ENCODE results near the gene TMEM63C.

The TMEM63C gene

DNA sequence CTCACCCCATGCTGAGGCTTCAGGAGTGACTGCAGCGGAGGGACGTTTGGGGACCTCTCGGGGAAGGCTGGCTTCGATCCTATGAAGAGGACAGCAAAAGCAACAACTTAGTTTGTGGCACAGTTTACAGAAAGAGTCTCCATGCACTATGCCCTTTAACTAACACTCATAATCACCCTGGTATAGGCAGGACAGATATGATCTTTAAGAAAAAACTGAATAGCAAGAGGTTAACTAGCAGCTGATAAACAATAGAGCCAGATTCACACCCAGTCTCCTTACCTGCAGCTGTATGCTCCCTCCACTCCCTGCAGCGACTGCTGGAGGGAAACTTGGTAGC is 27.4 kb downstream of the TMEM63C start:
- no peak overlapping the region for H3K9ac ChIP-seq
- H3K4me1 ChIP-seq (ENCODE audit: low read depth, poor library complexity, severe bottlenecking): no peaks in the 10 kb centered on the region
- no peak overlapping the region for H3K4me2 ChIP-seq
- TF ChIP-seq, protein P1, sequence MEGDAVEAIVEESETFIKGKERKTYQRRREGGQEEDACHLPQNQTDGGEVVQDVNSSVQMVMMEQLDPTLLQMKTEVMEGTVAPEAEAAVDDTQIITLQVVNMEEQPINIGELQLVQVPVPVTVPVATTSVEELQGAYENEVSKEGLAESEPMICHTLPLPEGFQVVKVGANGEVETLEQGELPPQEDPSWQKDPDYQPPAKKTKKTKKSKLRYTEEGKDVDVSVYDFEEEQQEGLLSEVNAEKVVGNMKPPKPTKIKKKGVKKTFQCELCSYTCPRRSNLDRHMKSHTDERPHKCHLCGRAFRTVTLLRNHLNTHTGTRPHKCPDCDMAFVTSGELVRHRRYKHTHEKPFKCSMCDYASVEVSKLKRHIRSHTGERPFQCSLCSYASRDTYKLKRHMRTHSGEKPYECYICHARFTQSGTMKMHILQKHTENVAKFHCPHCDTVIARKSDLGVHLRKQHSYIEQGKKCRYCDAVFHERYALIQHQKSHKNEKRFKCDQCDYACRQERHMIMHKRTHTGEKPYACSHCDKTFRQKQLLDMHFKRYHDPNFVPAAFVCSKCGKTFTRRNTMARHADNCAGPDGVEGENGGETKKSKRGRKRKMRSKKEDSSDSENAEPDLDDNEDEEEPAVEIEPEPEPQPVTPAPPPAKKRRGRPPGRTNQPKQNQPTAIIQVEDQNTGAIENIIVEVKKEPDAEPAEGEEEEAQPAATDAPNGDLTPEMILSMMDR (conservative IDR thresholded peaks at IDR 0.05; ENCODE audit: low read depth, low read length): no peak
- no peak overlapping the region for H3K4me3 ChIP-seq (IDR thresholded peaks at IDR 0.05; ENCODE audit: insufficient read depth, low read depth, low read length)
- no peaks in the 10 kb centered on the region for H3K36me3 ChIP-seq (ENCODE audit: insufficient read depth)
- H3K79me2 ChIP-seq (ENCODE audit: insufficient read depth, low read depth): no peaks in the 10 kb centered on the region
- H3K27me3 ChIP-seq (ENCODE audit: insufficient read depth, low read depth): no peaks in the 10 kb centered on the region
- no peaks in the 10 kb centered on the region for H4K20me1 ChIP-seq (ENCODE audit: insufficient read depth)
- no peak overlapping the region for H2AFZ ChIP-seq (ENCODE audit: low read depth)
- H3K27ac ChIP-seq: no peak overlapping the region

DNA sequence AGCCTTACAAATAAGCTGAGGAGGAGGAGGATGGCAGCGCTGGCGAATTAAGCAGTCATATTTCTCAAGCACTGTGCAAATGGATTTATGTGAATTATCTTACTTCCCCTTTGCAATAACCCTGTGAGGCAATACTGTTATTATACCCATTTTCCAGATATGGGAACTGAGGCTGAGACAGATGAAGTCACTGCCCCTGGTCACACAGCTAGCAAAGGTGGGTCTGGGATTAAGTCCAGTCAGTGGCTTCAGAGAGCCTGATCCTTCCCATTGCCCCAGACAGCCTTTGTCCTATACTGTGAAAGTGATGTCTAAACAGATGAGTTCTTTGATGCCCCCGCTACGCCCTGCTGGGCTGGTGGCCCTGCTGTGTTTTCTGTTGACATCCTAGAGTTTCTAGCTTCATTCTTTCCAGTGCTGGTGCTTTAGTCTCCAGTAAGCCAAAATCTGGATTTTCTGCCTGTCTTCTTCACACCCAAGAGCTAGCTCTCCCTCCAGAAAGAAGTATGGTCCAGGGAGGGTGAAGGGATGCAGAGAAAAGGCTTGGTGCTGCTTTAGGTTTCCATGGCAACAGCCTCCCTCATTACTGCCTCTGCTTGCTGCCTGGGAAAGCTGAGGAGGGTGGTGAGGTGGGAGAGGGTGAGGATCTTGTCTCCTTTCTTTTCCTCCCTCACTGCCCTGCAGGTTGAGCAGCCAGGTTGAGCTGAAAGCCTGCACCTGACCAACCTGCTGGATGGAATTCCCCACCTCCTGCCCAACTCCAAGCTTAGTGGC is 30.7 kb downstream of the TMEM63C start:
- H3K4me3 ChIP-seq (IDR thresholded peaks at IDR 0.05; ENCODE audit: insufficient read depth, low read depth, low read length): no peak overlapping the region
- no peaks in the 10 kb centered on the region for H4K20me1 ChIP-seq (ENCODE audit: insufficient read depth)
- H2AFZ ChIP-seq (ENCODE audit: low read depth): no peak overlapping the region
- no peak overlapping the region for H3K4me2 ChIP-seq
- H3K27ac ChIP-seq: no peak overlapping the region
- no peaks in the 10 kb centered on the region for H3K36me3 ChIP-seq (ENCODE audit: insufficient read depth)
- no peaks in the 10 kb centered on the region for H3K79me2 ChIP-seq (ENCODE audit: insufficient read depth, low read depth)
- TF ChIP-seq, protein P1 (conservative IDR thresholded peaks at IDR 0.05; ENCODE audit: low read depth, low read length): no peak
- H3K9ac ChIP-seq: no peak overlapping the region
- H3K27me3 ChIP-seq (ENCODE audit: insufficient read depth, low read depth): no peaks in the 10 kb centered on the region
- no peaks in the 10 kb centered on the region for H3K4me1 ChIP-seq (ENCODE audit: low read depth, poor library complexity, severe bottlenecking)

- H3K27me3 ChIP-seq (ENCODE audit: insufficient read depth, low read depth): no peaks in the 10 kb centered on the region
- H3K9ac ChIP-seq: no peak overlapping the region
- H3K4me3 ChIP-seq (IDR thresholded peaks at IDR 0.05; ENCODE audit: insufficient read depth, low read depth, low read length): no peak overlapping the region
- no peaks in the 10 kb centered on the region for H3K4me1 ChIP-seq (ENCODE audit: low read depth, poor library complexity, severe bottlenecking)
- no peak overlapping the region for H3K27ac ChIP-seq
- TF ChIP-seq, protein P1 (conservative IDR thresholded peaks at IDR 0.05; ENCODE audit: low read depth, low read length): peak; percentile 38
- no peaks in the 10 kb centered on the region for H3K36me3 ChIP-seq (ENCODE audit: insufficient read depth)
- no peaks in the 10 kb centered on the region for H4K20me1 ChIP-seq (ENCODE audit: insufficient read depth)
- no peaks in the 10 kb centered on the region for H3K79me2 ChIP-seq (ENCODE audit: insufficient read depth, low read depth)
- no peak overlapping the region for H3K4me2 ChIP-seq
- no peak overlapping the region for H2AFZ ChIP-seq (ENCODE audit: low read depth)
These were observed 31.5 kb downstream of the TMEM63C start for GRCh38 chr14:77212943-77213678.

- TF ChIP-seq, protein P1 (conservative IDR thresholded peaks at IDR 0.05; ENCODE audit: low read depth, low read length): no peak; the same call in none of the 2 replicates
- H3K4me2 ChIP-seq: no peak overlapping the region
These were observed 32.0 kb downstream of the TMEM63C start for GRCh38 chr14:77213679-77214016.

More at GRCh38 chr14:77213679-77214016, 32.0 kb downstream of the TMEM63C start:
- Histone ChIP-seq H2AFZ (ENCODE audit: low read depth) (no peak overlapping the region), H3K9ac (no peak overlapping the region), H3K27me3 (ENCODE audit: insufficient read depth, low read depth) (no peaks in the 10 kb centered on the region), H4K20me1 (ENCODE audit: insufficient read depth) (no peaks in the 10 kb centered on the region), H3K27ac (no peak overlapping the region), H3K4me3 (IDR thresholded peaks at IDR 0.05; ENCODE audit: insufficient read depth, low read depth, low read length) (no peak overlapping the region), H3K4me1 (ENCODE audit: low read depth, poor library complexity, severe bottlenecking) (no peaks in the 10 kb centered on the region), H3K36me3 (ENCODE audit: insufficient read depth) (no peaks in the 10 kb centered on the region), H3K79me2 (ENCODE audit: insufficient read depth, low read depth) (no peaks in the 10 kb centered on the region)
